GM18499 (cell line): Measurements from ENCODE around the gene FGF5.
"Not testable (repeated sequence)": the region's sequence is repeated elsewhere in the genome, so short reads cannot be mapped to it uniquely, and the experiment has no call there.

Experiments used
- ATAC-seq: cut with Tn5 transposase; IDR thresholded peaks from one replicate; pipeline ENCODE4 v1.9.1; 2021; ENCODE audit warnings: moderate number of reproducible peaks; ENCODE audit not compliant: insufficient read depth, unreplicated experiment

The FGF5 gene

GRCh38 chr4:80266253-80266901 lies at the start of gene FGF5:
TSS of gene FGF5 (plus strand) at chr4:80266664. CDS start at chr4:80266825, 161 bp downstream.
- ATAC-seq = no peak

- no peak for ATAC-seq
These were observed 47.0 kb upstream of the FGF5 start for GRCh38 chr4:80219301-80220025.

GRCh38 chr4:80220711-80221110 lies 45.8 kb upstream of the FGF5 start:
- no peak for ATAC-seq

GRCh38 chr4:80221161-80221560 lies 45.3 kb upstream of the FGF5 start:
- ATAC-seq = no peak

GRCh38 chr4:80225595-80225994 lies 40.9 kb upstream of the FGF5 start:
- no peak for ATAC-seq

- ATAC-seq = no peak
These were observed 40.4 kb upstream of the FGF5 start for GRCh38 chr4:80226094-80226493.

- ATAC-seq = no peak
These were observed 38.0 kb upstream of the FGF5 start for GRCh38 chr4:80228460-80228859.

- ATAC-seq = no peak
These were observed 37.3 kb upstream of the FGF5 start for GRCh38 chr4:80229128-80229527.

GRCh38 chr4:80229590-80229989 lies 36.9 kb upstream of the FGF5 start:
- peak; percentile 97 for ATAC-seq

- ATAC-seq = no peak
These were observed 35.3 kb upstream of the FGF5 start for GRCh38 chr4:80231180-80231579.

GRCh38 chr4:80232707-80233370 lies 33.6 kb upstream of the FGF5 start:
- ATAC-seq = no peak

GRCh38 chr4:80233390-80233789 lies 33.1 kb upstream of the FGF5 start:
- no peak for ATAC-seq

- no peak for ATAC-seq
These were observed 31.0 kb upstream of the FGF5 start for GRCh38 chr4:80235451-80235850.

- ATAC-seq = no peak
These were observed 28.5 kb upstream of the FGF5 start for GRCh38 chr4:80237992-80238391.

GRCh38 chr4:80239480-80240150 lies 26.8 kb upstream of the FGF5 start:
- ATAC-seq = no peak

GRCh38 chr4:80240976-80241375 lies 25.5 kb upstream of the FGF5 start:
- no peak for ATAC-seq

GRCh38 chr4:80243274-80244018 lies 23.0 kb upstream of the FGF5 start:
- ATAC-seq = no peak

- ATAC-seq = not testable (repeated sequence)
These were observed 19.0 kb upstream of the FGF5 start for GRCh38 chr4:80247484-80247883.

- ATAC-seq = no peak
These were observed 17.3 kb upstream of the FGF5 start for GRCh38 chr4:80249144-80249543.

GRCh38 chr4:80252427-80252826 lies 14.0 kb upstream of the FGF5 start:
- ATAC-seq = no peak
